SK-N-MC (cell line): ENCODE results near the gene KISS1.

ENCODE experiments used
- EZH2 ChIP-seq: fragments of 200-600 bp; sonication (generic); IDR thresholded peaks from one replicate; pipeline ENCODE4 v1.6.1; 2017; ENCODE audit warnings: antibody characterized with exemption
- POLR2AphosphoS5 ChIP-seq: IDR thresholded peaks from 2 replicates; pipeline ENCODE4 v1.6.1; 2012; ENCODE audit warnings: mild to moderate bottlenecking, low read depth, low read length, borderline replicate concordance

DNA sequence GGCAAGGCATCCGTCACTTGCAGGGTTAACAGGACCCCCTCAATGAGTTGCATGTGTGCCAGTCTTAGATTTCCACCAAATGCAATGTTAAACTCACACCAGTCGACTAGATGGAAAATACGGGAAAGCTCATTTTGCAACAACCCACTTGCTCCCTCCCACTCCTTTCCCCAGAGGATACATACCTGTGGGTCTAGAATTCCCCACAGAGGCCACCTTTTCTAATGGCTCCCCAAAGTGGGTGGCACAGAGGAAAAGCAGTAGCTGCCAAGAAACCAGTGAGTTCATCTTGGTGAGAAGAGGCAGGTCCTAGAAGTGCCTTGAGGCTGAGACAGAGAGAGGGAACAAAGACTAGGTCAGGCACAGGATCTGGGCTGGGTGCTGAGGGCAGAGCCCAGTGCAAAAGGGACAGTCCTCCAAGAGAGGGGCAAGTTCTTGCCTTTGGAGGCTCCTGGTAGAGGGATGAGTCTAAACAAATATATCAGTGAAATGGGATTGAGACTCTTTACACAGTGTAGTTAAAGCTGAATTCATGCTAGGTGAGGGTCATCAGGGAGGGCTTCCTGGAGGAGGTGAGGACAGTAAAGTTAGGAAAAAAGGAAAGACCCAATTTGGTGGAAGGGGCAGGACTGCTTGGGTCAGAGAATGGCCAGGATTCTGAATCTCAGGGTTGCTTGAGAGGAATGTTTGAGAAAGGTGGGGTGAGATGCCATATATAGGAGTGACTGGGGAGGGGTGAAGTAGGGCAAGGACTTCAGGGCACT lies 3.5 kb downstream of the KISS1 start:
- no peak for TF ChIP-seq EZH2
- no peak for TF ChIP-seq POLR2AphosphoS5
